ENCODE results near the gene SLPI.

The SLPI gene

GRCh38 chr20:45257711-45258110 is 3.3 kb upstream of the SLPI start:
- no peak for TF ChIP-seq ZFX (IDR thresholded peaks at IDR 0.05)
- no peak for TF ChIP-seq CTCF (conservative IDR thresholded peaks at IDR 0.05)
- no peak overlapping the region for H3K27ac ChIP-seq

- H3K27ac ChIP-seq = no peak overlapping the region
- TF ChIP-seq CTCF (conservative IDR thresholded peaks at IDR 0.05) (no peak), ZFX (IDR thresholded peaks at IDR 0.05) (no peak)
These were observed 2.8 kb upstream of the SLPI start for GRCh38 chr20:45257161-45257560.

GRCh38 chr20:45253261-45253660 is 1.1 kb downstream of the SLPI start:
- H3K27ac ChIP-seq = peak overlapping the region; percentile 66
- TF ChIP-seq ZFX (IDR thresholded peaks at IDR 0.05) = no peak
- no peak for TF ChIP-seq CTCF (conservative IDR thresholded peaks at IDR 0.05)

- TF ChIP-seq ZFX (IDR thresholded peaks at IDR 0.05) (no peak), CTCF (conservative IDR thresholded peaks at IDR 0.05) (no peak)
These were observed 2.3 kb downstream of the SLPI start for GRCh38 chr20:45251884-45252560.

GRCh38 chr20:45248609-45249008 is 5.8 kb downstream of the SLPI start:
- H3K27ac ChIP-seq = no peak overlapping the region
- TF ChIP-seq CTCF (conservative IDR thresholded peaks at IDR 0.05) (no peak), ZFX (IDR thresholded peaks at IDR 0.05) (no peak)

More at GRCh38 chr20:45251884-45252560, 2.3 kb downstream of the SLPI start:
- peak overlapping the region; percentile 66; the same call in 1 of the 2 replicates for H3K27ac ChIP-seq

GRCh38 chr20:45247865-45248264 is 6.5 kb downstream of the SLPI start:
- no peak overlapping the region for H3K27ac ChIP-seq
- TF ChIP-seq ZFX (IDR thresholded peaks at IDR 0.05) (no peak), CTCF (conservative IDR thresholded peaks at IDR 0.05) (no peak)

- H3K27ac ChIP-seq = no peak overlapping the region
- TF ChIP-seq CTCF (conservative IDR thresholded peaks at IDR 0.05) (no peak), ZFX (IDR thresholded peaks at IDR 0.05) (no peak)
These were observed 8.3 kb downstream of the SLPI start for GRCh38 chr20:45246109-45246508.
